B cell (primary cell): Measurements from ENCODE around the gene WBP11. TPM values are rescaled to one million over a fixed set of nuclear protein-coding genes. Genes with fewer than 3 reads are reported as not detected.

Experiments
- ATAC-seq: fragments of 200-7000 bp; cut with Tn5 transposase; one replicate; pipeline ENCODE4 v1.10.0; 2021; ENCODE audit warnings: low read depth, mild to moderate bottlenecking, moderate number of reproducible peaks, moderate library complexity
- CTCF ChIA-PET: fragments of 350-600 bp; sonication (Branson Sonifier 250); formaldehyde crosslinking; loops from one replicate; lab custom pipeline; 2021; ENCODE audit warnings: antibody characterized with exemption, inconsistent platforms; lab: Charles Lee
- POLR2A ChIA-PET: fragments of 350-600 bp; sonication (Branson Sonifier 250); formaldehyde crosslinking; loops from one replicate; lab custom pipeline; 2021; ENCODE audit warnings: antibody characterized with exemption; lab: Charles Lee
- DNase-seq: peaks from one replicate; pipeline ENCODE4 v3.0.0; 2013
- H2AFZ ChIP-seq: 2 replicates; pipeline ENCODE4 v1.6.1; 2012; ENCODE audit warnings: mild to moderate bottlenecking, low read depth, low read length; ENCODE audit not compliant: insufficient read depth, poor library complexity, severe bottlenecking
- H3K27ac ChIP-seq, 2 donors: 1 replicate in 1 of 2; 2 replicates in 1 of 2; pipeline ENCODE4 v1.5.1; 2012 to 2013; ENCODE audit warnings: low read length in 2 of 2, mild to moderate bottlenecking in 2 of 2, moderate library complexity in 1 of 2
- H3K27me3 ChIP-seq, 4 experiments: fragments of 200-600 bp in 1 of 4; sonication (generic) in 1 of 4; replicated peaks in 1 of 4; 1 replicate in 2 of 4; 2 replicates in 2 of 4; pipeline versions ENCODE4 v1.6.1 to v1.7.0; 2013 to 2016; ENCODE audit warnings: low read length in 3 of 4, mild to moderate bottlenecking in 2 of 4, mixed read lengths in 1 of 4, moderate library complexity in 1 of 4; ENCODE audit not compliant: insufficient read depth in 4 of 4, control insufficient read depth in 3 of 4; ENCODE audit errors: control extremely low read depth in 1 of 4
- H3K36me3 ChIP-seq, 2 experiments: replicated peaks in 1 of 2; 1 replicate in 1 of 2; 2 replicates in 1 of 2; pipeline versions ENCODE4 v1.6.1 to v1.7.1; 2013; ENCODE audit warnings: low read length in 1 of 2; ENCODE audit not compliant: insufficient read depth in 2 of 2, control insufficient read depth in 1 of 2; ENCODE audit errors: control extremely low read depth in 1 of 2, extremely low read depth in 1 of 2
- H3K4me1 ChIP-seq, 2 donors: fragments of 200-600 bp in 1 of 2; sonication (generic) in 1 of 2; 1 replicate in 1 of 2; 2 replicates in 1 of 2; pipeline versions ENCODE4 v1.5.1 to v1.6.1; 2013 to 2017; ENCODE audit warnings: low read length in 2 of 2; ENCODE audit not compliant: control insufficient read depth in 2 of 2, insufficient read depth in 2 of 2
- H3K4me2 ChIP-seq: replicated peaks from 2 replicates; pipeline ENCODE3; 2012; ENCODE audit warnings: mild to moderate bottlenecking, low read depth, low read length; ENCODE audit not compliant: poor library complexity, severe bottlenecking
- H3K4me3 ChIP-seq, 5 experiments: fragments of 200-600 bp in 1 of 5; sonication (generic) in 1 of 5; 1 replicate in 3 of 5; 2 replicates in 2 of 5; pipeline versions ENCODE4 v1.5.1 to v1.7.0; 2011 to 2016; ENCODE audit warnings: low read length in 4 of 5, mild to moderate bottlenecking in 4 of 5, low read depth in 2 of 5, control low read depth in 1 of 5, moderate library complexity in 1 of 5; ENCODE audit not compliant: insufficient read depth in 1 of 5; ENCODE audit errors: control extremely low read depth in 1 of 5, extremely low read depth in 1 of 5
- H3K79me2 ChIP-seq: fragments of 200-600 bp; sonication (generic); one replicate; pipeline ENCODE4 v1.6.0; 2016; ENCODE audit warnings: low read length; ENCODE audit not compliant: control insufficient read depth, insufficient read depth
- H3K9ac ChIP-seq: fragments of 200-600 bp; sonication (generic); 2 replicates; pipeline ENCODE4 v1.6.1; 2017; ENCODE audit warnings: mild to moderate bottlenecking, low read length, moderate library complexity
- H3K9me3 ChIP-seq, 3 donors: one replicate each; pipeline versions ENCODE4 v1.6.1 to v1.7.1; 2013; ENCODE audit warnings: low read length in 2 of 3; ENCODE audit not compliant: control insufficient read depth in 2 of 3, insufficient read depth in 1 of 3; ENCODE audit errors: control extremely low read depth in 1 of 3
- H4K20me1 ChIP-seq: 2 replicates; pipeline ENCODE4 v1.6.0; 2012; ENCODE audit warnings: mild to moderate bottlenecking, low read length; ENCODE audit not compliant: insufficient read depth, control insufficient read depth, poor library complexity, severe bottlenecking
- H3K27ac Mint-ChIP-seq: one replicate; pipeline ENCODE4 v1.8.0; 2021; ENCODE audit warnings: mixed read lengths
- H3K27me3 Mint-ChIP-seq: one replicate; pipeline ENCODE4 v1.8.0; 2021; ENCODE audit warnings: mixed read lengths
- H3K4me1 Mint-ChIP-seq: one replicate; pipeline ENCODE4 v1.8.0; 2021; ENCODE audit warnings: mixed read lengths
- H3K4me3 Mint-ChIP-seq: one replicate; pipeline ENCODE4 v1.8.0; 2021; ENCODE audit warnings: mixed read lengths
- H3K9me3 Mint-ChIP-seq: one replicate; pipeline ENCODE4 v1.8.0; 2022; ENCODE audit warnings: mixed read lengths; ENCODE audit not compliant: insufficient read depth
- EZH2 ChIP-seq: IDR thresholded peaks from 2 replicates; pipeline ENCODE4 v1.6.1; 2012; ENCODE audit warnings: borderline replicate concordance, low read depth, mild to moderate bottlenecking, moderate library complexity, low read length; ENCODE audit not compliant: insufficient read depth, poor library complexity, severe bottlenecking
- WGBS: methylation state at CpG from one replicate; pipeline ENCODE4 v1.1.5; 2013; ENCODE audit warnings: missing lambda C conversion rate; ENCODE audit not compliant: insufficient coverage; 5-methylcytosine and 5-hydroxymethylcytosine counted together
- intact Hi-C: fragments of 100-400 bp; cut with micrococcal nuclease; formaldehyde crosslinking; loops from one replicate; pipeline ENCODE4 v1.10.0; 2022
- polyA plus RNA-seq: library from polyadenylated mRNA; depleted of rRNA; stranded (reverse); fragments of >200 nt; gene quantifications from 2 replicates; pipeline ENCODE4 v1.2.3, GENCODE V29; 2012
- total RNA-seq, 2 donors: library from RNA; stranded (reverse); fragments of 120-200 nt in 1 of 2; gene quantifications; 1 replicate in 1 of 2; 2 replicates in 1 of 2; pipeline versions ENCODE4 v1.2.3 to v1.2.4, GENCODE V29; 2013 to 2022
- TF ChIP-seq, protein P1 (sequence below): fragments of 200-600 bp; IDR thresholded peaks from one replicate; pipeline ENCODE4 v1.8.0; 2022; ENCODE audit warnings: antibody characterized with exemption, mild to moderate bottlenecking

WBP11 gene
- total and polyA plus RNA-seq, 2 donors (not counting 1 experiment from before 2014, with no cell fraction given): 13.6 to 84.7 TPM

DNA sequence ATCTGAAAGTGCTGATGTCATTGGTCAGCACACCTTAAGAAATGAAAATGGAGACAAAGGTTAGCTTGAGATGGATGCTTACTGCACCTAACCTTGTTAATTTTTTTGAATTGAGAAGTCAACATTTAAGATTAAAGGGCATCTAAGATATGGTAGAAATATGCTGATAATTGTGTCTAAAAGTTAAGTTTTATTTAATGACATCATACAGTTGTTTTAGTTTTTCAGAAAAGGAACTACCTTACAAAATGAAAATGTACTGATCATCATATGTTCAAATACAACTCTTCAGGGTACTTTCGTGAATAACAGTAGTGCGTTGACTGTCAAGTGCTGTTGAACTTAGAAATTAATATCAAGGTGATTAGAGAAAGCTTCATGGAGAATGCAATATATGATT lies 8.2 kb upstream of the WBP11 start:
- Histone ChIP-seq H3K4me1 (peaks cover 9 to 16% of the 10 kb centered on the region in 2 donors), H3K4me2 (peak overlapping the region; percentile 39), H3K9me3 (no peaks in the 10 kb centered on the region), H3K79me2 (peaks cover 16% of the 10 kb centered on the region), H2AFZ (peak overlapping the region; percentile 25), H3K4me3 (no peak overlapping the region), H3K27me3 (no peaks in the 10 kb centered on the region), H4K20me1 (no peaks in the 10 kb centered on the region), H3K9ac (no peak overlapping the region), H3K27ac (no peak overlapping the region), H3K36me3 (no peaks in the 10 kb centered on the region)
- TF ChIP-seq EZH2: no peak
- TF ChIP-seq, protein P1, sequence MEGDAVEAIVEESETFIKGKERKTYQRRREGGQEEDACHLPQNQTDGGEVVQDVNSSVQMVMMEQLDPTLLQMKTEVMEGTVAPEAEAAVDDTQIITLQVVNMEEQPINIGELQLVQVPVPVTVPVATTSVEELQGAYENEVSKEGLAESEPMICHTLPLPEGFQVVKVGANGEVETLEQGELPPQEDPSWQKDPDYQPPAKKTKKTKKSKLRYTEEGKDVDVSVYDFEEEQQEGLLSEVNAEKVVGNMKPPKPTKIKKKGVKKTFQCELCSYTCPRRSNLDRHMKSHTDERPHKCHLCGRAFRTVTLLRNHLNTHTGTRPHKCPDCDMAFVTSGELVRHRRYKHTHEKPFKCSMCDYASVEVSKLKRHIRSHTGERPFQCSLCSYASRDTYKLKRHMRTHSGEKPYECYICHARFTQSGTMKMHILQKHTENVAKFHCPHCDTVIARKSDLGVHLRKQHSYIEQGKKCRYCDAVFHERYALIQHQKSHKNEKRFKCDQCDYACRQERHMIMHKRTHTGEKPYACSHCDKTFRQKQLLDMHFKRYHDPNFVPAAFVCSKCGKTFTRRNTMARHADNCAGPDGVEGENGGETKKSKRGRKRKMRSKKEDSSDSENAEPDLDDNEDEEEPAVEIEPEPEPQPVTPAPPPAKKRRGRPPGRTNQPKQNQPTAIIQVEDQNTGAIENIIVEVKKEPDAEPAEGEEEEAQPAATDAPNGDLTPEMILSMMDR: no peak
- H3K4me1 Mint-ChIP-seq: peaks cover 13% of the 10 kb centered on the region
- no peak overlapping the region for H3K27ac Mint-ChIP-seq
- intact Hi-C loops: no loop called here
- no peaks in the 10 kb centered on the region for H3K27me3 Mint-ChIP-seq
- DNase-seq: no peak
- ChIA-PET CTCF (interaction anchor here (1.2 to 3.6 kb wide), 4 partner anchors 12 to 458 kb away, joined by 3 to 30 read pairs (median 8); partner anchors contain the start of gene RERG), POLR2A (no interaction called here)
- no peak for ATAC-seq
- H3K9me3 Mint-ChIP-seq: no peaks in the 10 kb centered on the region
- no peak overlapping the region for H3K4me3 Mint-ChIP-seq
- WGBS: no CpG with 5 or more reads among the region's 2 CpGs

DNA sequence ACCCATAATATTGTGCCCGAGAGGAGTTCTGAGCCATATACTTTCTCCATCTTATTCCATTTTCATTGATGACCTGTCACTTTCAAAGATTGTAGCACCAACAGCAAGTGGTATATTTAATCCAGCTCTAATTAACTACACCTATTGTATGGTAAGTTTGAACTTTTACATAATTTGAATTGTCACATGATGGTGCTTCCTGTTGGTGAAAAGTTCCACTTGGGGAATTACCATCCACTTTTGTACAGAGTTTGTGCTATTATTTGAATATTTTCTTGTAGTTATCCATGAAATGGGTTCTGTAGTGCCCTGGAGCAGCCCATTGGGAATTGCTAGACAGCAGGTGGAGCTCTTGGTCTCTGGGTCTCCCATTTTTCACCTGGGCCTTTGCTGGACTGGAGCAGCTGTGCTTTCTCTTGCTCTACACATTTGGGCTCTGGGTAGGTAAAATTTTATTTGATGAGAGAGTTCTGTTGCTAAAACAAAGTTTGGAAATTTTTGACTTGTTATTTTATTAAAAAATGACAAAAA lies 7.7 kb upstream of the WBP11 start:
- no peaks in the 10 kb centered on the region for H3K36me3 ChIP-seq
- H2AFZ ChIP-seq: peak overlapping the region; percentile 25
- Mint-ChIP-seq H3K4me3 (peak overlapping the region; percentile 68), H3K27me3 (no peaks in the 10 kb centered on the region), H3K9me3 (no peaks in the 10 kb centered on the region), H3K4me1 (peaks cover 13% of the 10 kb centered on the region), H3K27ac (peak overlapping the region; percentile 50)
- ChIA-PET CTCF (interaction anchor here (1.2 to 3.6 kb wide), 4 partner anchors 11 to 458 kb away, joined by 3 to 30 read pairs (median 8); partner anchors contain the start of gene RERG), POLR2A (no interaction called here)
- no peaks in the 10 kb centered on the region for H3K9me3 ChIP-seq
- H4K20me1 ChIP-seq: no peaks in the 10 kb centered on the region
- peak overlapping the region; percentile 13 for H3K9ac ChIP-seq
- DNase-seq: peak; percentile 35
- no peak overlapping the region for H3K4me3 ChIP-seq
- TF ChIP-seq, protein P1: no peak
- no peak for TF ChIP-seq EZH2
- H3K4me2 ChIP-seq: peak overlapping the region; percentile 39
- H3K79me2 ChIP-seq: peaks cover 19% of the 10 kb centered on the region
- intact Hi-C loops: no loop called here
- H3K27ac ChIP-seq: no peak overlapping the region
- no peaks in the 10 kb centered on the region for H3K27me3 ChIP-seq
- ATAC-seq: peak; percentile 28
- peaks cover 9 to 16% of the 10 kb centered on the region in 2 donors for H3K4me1 ChIP-seq
- 100% methylated on average over 1 of the region's 1 CpG for WGBS
